ENCODE results near the gene MATCAP1. TPM values are rescaled to one million over a fixed set of nuclear protein-coding genes. Genes with fewer than 3 reads are reported as not detected.

Gene MATCAP1
- total RNA-seq, 1 experiment from 2014 or later, result 51.2 TPM

DNA sequence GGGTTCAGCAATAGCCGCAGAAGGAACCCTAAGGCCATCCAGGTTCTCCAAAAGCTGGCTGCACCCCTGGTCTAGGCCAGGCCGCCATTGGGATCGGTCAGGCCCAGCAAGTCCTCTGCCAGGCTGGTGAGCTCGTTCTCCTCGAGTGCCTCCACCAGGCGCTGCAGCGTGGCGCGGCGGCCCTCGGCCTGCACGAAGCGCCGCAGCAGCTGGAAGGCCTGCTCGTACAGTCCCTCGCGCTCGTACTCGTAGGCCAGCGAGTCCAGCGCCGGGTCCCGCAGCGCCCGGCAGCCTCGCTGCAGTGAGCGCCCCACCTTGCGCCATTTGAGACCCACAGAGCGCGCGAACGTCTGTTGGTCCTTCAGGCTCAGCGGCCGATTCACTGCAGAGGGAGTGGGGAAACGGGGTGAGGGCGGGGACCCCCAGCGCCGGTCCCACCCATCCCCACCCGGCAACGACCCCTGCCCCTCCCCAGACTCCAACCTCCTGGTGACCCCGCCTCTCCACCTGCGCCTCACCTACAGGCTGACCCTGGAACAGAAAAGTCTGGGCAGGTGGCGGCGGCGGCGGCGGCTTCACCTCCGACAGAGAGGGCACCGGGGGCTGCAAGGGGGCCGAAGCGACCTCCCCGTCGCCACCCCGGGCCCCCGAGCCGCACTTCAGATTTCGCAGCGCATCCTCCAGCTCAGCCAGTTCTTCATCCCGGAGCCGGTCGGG, 29.0 kb downstream of the MATCAP1 start:
- Histone ChIP-seq H3K14ac (ENCODE audit: insufficient read depth, low read length) (no peak overlapping the region), H3K79me2 (ENCODE audit: insufficient read depth, low read length) (no peaks in the 10 kb centered on the region), H3T11ph (ENCODE audit: low read length) (no peak overlapping the region), H2BK12ac (ENCODE audit: insufficient read length, low read depth, low read length) (no peak overlapping the region), H2BK120ac (ENCODE audit: low read depth, low read length, poor library complexity, severe bottlenecking) (no peak overlapping the region), H3K4ac (ENCODE audit: low read depth, low read length) (no peak overlapping the region), H3K79me1 (ENCODE audit: insufficient read depth, low read depth, low read length, poor library complexity, severe bottlenecking) (no peaks in the 10 kb centered on the region), H4K8ac (replicated peaks; ENCODE audit: insufficient read length, low read depth, low read length) (no peak overlapping the region), H3K18ac (ENCODE audit: insufficient read length, low read depth, low read length) (no peak overlapping the region), H2BK15ac (ENCODE audit: low read depth, low read length) (no peak overlapping the region), H3K23ac (ENCODE audit: insufficient read length, low read depth, low read length) (no peak overlapping the region), H3K27ac (ENCODE audit: insufficient read length, low read depth, low read length) (no peak overlapping the region), H4K5ac (ENCODE audit: insufficient read length, low read depth, low read length) (no peak overlapping the region), H2BK20ac (ENCODE audit: low read depth, low read length, poor library complexity, severe bottlenecking) (no peak overlapping the region), H2AK5ac (ENCODE audit: insufficient read length, low read length) (no peak overlapping the region), H3K4me1 (ENCODE audit: insufficient read depth, low read length) (no peaks in the 10 kb centered on the region), H3K56ac (ENCODE audit: insufficient read length, low read depth, low read length) (no peak overlapping the region), H2BK5ac (ENCODE audit: insufficient read length, low read length) (no peak overlapping the region), H3K23me2 (ENCODE audit: insufficient read length, low read depth, low read length, poor library complexity, severe bottlenecking) (peaks cover 21% of the 10 kb centered on the region), H3K9ac (ENCODE audit: extremely low read depth, insufficient read length, low read length) (no peak overlapping the region), H3K27me3 (ENCODE audit: insufficient read depth, low read length) (peaks cover 71% of the 10 kb centered on the region), H3K9me3 (ENCODE audit: control insufficient read depth, low read depth, low read length) (no peaks in the 10 kb centered on the region), H4K20me1 (ENCODE audit: control insufficient read depth, insufficient read depth, insufficient read length) (no peaks in the 10 kb centered on the region), H4K91ac (ENCODE audit: insufficient read length, low read depth, low read length) (no peak overlapping the region), H2AFZ (ENCODE audit: low read length) (no peak overlapping the region), H3K4me2 (ENCODE audit: insufficient read depth, insufficient read length, low read length) (peak overlapping the region; percentile 51)
- Mint-ChIP-seq H3K4me1 (peaks cover 11 to 20% of the 10 kb centered on the region in 2 experiments), H3K9me3 (peaks cover 0 to 7% of the 10 kb centered on the region in 2 experiments; a peak in 3 of 5 replicates), H3K27me3 (ENCODE audit: low read depth) (peaks cover 88% of the 10 kb centered on the region), H3K27ac (no peak overlapping the region), H3K36me3 (ENCODE audit: insufficient read depth in 1 of 3, low read depth in 3 of 3) (no peaks in the 10 kb centered on the region; a peak in 1 of 7 replicates), H3K4me3 (peak overlapping the region; percentile 56 to 75)
- WGBS (ENCODE audit: extremely low coverage, insufficient read length, low lambda C conversion rate), result no CpG with 5 or more reads among the region's 61 CpGs
- peak; percentile 54 for DNase-seq
- TF ChIP-seq CTCF (conservative IDR thresholded peaks at IDR 0.05), result no peak

Measured in H9 (cell line).